IPS-NIHi7 (cell line): Measurements from ENCODE around the gene TRAPPC12.
A peak's percentile ranks its signal among the peaks of the same experiment; 100 is the strongest.
"Not testable (repeated sequence)": the region's sequence is repeated elsewhere in the genome, so short reads cannot be mapped to it uniquely, and the experiment has no call there.

Source experiments
- DNase-seq: peaks from one replicate; pipeline ENCODE4 v3.0.0; 2012; ENCODE audit warnings: mixed read lengths; ENCODE audit errors: extremely low spot score

TRAPPC12 gene

GRCh38 chr2:3454005-3454404 lies 74.5 kb downstream of the TRAPPC12 start:
- not testable (repeated sequence) for DNase-seq

- no peak for DNase-seq
Observed at GRCh38 chr2:3454802-3455201, 75.3 kb downstream of the TRAPPC12 start.

GRCh38 chr2:3456125-3456524 lies 76.6 kb downstream of the TRAPPC12 start:
- no peak for DNase-seq

- DNase-seq, result no peak
Observed at GRCh38 chr2:3457524-3458395, 78.3 kb downstream of the TRAPPC12 start.

- no peak for DNase-seq
Observed at GRCh38 chr2:3458396-3459184, 79.1 kb downstream of the TRAPPC12 start.

GRCh38 chr2:3459185-3460015 lies 79.9 kb downstream of the TRAPPC12 start:
- DNase-seq, result no peak

GRCh38 chr2:3460156-3460555 lies 80.7 kb downstream of the TRAPPC12 start:
- no peak for DNase-seq

GRCh38 chr2:3460831-3461800 lies 81.6 kb downstream of the TRAPPC12 start:
- no peak for DNase-seq

GRCh38 chr2:3461801-3462492 lies 82.5 kb downstream of the TRAPPC12 start:
- DNase-seq, result peak; percentile 48

- no peak for DNase-seq
Observed at GRCh38 chr2:3462493-3463104, 83.1 kb downstream of the TRAPPC12 start.

GRCh38 chr2:3463186-3463835 lies 83.8 kb downstream of the TRAPPC12 start:
- DNase-seq, result no peak

- no peak for DNase-seq
Observed at GRCh38 chr2:3463944-3464343, 84.5 kb downstream of the TRAPPC12 start.

GRCh38 chr2:3464401-3465005 lies 85.0 kb downstream of the TRAPPC12 start:
- no peak for DNase-seq

GRCh38 chr2:3465328-3465727 lies 85.8 kb downstream of the TRAPPC12 start:
- DNase-seq, result no peak

- no peak for DNase-seq
Observed at GRCh38 chr2:3465844-3466481, 86.5 kb downstream of the TRAPPC12 start.

- DNase-seq, result no peak
Observed at GRCh38 chr2:3466482-3466863, 87.0 kb downstream of the TRAPPC12 start.

- DNase-seq, result no peak
Observed at GRCh38 chr2:3466966-3467365, 87.5 kb downstream of the TRAPPC12 start.

- DNase-seq, result no peak
Observed at GRCh38 chr2:3467654-3468053, 88.2 kb downstream of the TRAPPC12 start.
